HCT116 (cell line): ENCODE results near the gene CHRNA4. TPM values are rescaled to one million over a fixed set of nuclear protein-coding genes. Genes with fewer than 3 reads are reported as not detected.
"Not testable (repeated sequence)": the region's sequence is repeated elsewhere in the genome, so short reads cannot be mapped to it uniquely, and the experiment has no call there.

ENCODE experiments used
- ATAC-seq: fragments of 200-7000 bp; cut with Tn5 transposase; 2 replicates; pipeline ENCODE4 v1.9.1; 2020; ENCODE audit warnings: mild to moderate bottlenecking, moderate library complexity
- BruUV-seq: library from RNA; stranded (reverse); fragments of 400-500 nt; replicated peaks from 2 replicates; lab custom pipeline; 2021; lab: Mats Ljungman, UMichigan
- CTCF ChIA-PET: fragments of 300-600 bp; sonication (Branson Sonifier 250); formaldehyde crosslinking; loops from one replicate; lab custom pipeline; 2021; ENCODE audit warnings: antibody characterized with exemption; lab: Charles Lee
- POLR2A ChIA-PET: fragments of 300-600, 350-600 bp; sonication (Branson Sonifier 250); formaldehyde crosslinking; loops from one replicate; lab custom pipeline; 2021; ENCODE audit warnings: antibody characterized with exemption; lab: Charles Lee
- RAD21 ChIA-PET, 2 experiments: fragments of 300-600 bp; sonication (Branson Sonifier 250); formaldehyde crosslinking; loops; one replicate each; lab custom pipeline; 2023; ENCODE audit warnings: low total read pairs in 2 of 2; ENCODE audit not compliant: uncharacterized antibody in 2 of 2, unreplicated experiment in 2 of 2, low non-redundant PET in 1 of 2; lab: Charles Lee
- DNase-seq: peaks from one replicate; pipeline ENCODE4 v3.0.0-alpha.2; 2010; ENCODE audit warnings: low read depth, low spot score
- H2AFZ ChIP-seq: fragments of 200-600 bp; shearing (Covaris generic), sonication (generic); 2 replicates; pipeline ENCODE4 v1.6.1; 2017; ENCODE audit warnings: low read depth, mixed run types, mixed read lengths, antibody characterized with exemption, low read length; ENCODE audit not compliant: poor library complexity, severe bottlenecking
- H3K27ac ChIP-seq: 2 replicates; pipeline ENCODE4 v1.5.1; 2012; ENCODE audit warnings: low read depth, low read length
- H3K27me3 ChIP-seq: fragments of 200-600 bp; sonication (generic); 2 replicates; pipeline ENCODE4 v1.6.1; 2016; ENCODE audit warnings: mixed run types, low read length, mixed read lengths; ENCODE audit not compliant: insufficient read depth
- H3K36me3 ChIP-seq, 2 experiments: fragments of 200-500 bp in 1 of 2; fragments of 200-600 bp in 1 of 2; sonication (Bioruptor generic) in 1 of 2; sonication (generic) in 1 of 2; 2 replicates each; pipeline versions ENCODE4 v1.5.1 to v1.6.1; 2014 to 2016; ENCODE audit warnings: low read length in 2 of 2, inconsistent platforms in 1 of 2, mixed read lengths in 1 of 2, mixed run types in 1 of 2; ENCODE audit not compliant: insufficient read depth in 2 of 2, control insufficient read depth in 1 of 2
- H3K4me1 ChIP-seq, 2 experiments: fragments of 200-600 bp in 1 of 2; sonication (generic) in 1 of 2; 2 replicates each; pipeline versions ENCODE4 v1.5.1 to v1.6.1; 2012 to 2017; ENCODE audit warnings: low read length in 2 of 2, inconsistent platforms in 1 of 2, mild to moderate bottlenecking in 1 of 2, mixed read lengths in 1 of 2, mixed run types in 1 of 2, moderate library complexity in 1 of 2; ENCODE audit not compliant: insufficient read depth in 2 of 2, control insufficient read depth in 1 of 2
- H3K4me2 ChIP-seq: fragments of 200-600 bp; sonication (generic); 2 replicates; pipeline ENCODE4 v1.6.1; 2017; ENCODE audit warnings: mixed run types, low read length, mixed read lengths
- H3K4me3 ChIP-seq, 2 experiments: fragments of 200-600 bp in 1 of 2; sonication (generic) in 1 of 2; replicated peaks in 1 of 2; 2 replicates each; pipeline ENCODE4 v1.5.1; 2011 to 2016; ENCODE audit warnings: low read length in 2 of 2, control low read depth in 1 of 2, low read depth in 1 of 2, mild to moderate bottlenecking in 1 of 2, mixed read lengths in 1 of 2, mixed run types in 1 of 2
- H3K79me2 ChIP-seq: fragments of 200-600 bp; sonication (generic); 2 replicates; pipeline ENCODE4 v1.6.1; 2017; ENCODE audit warnings: mild to moderate bottlenecking, mixed run types, low read length, moderate library complexity, mixed read lengths; ENCODE audit not compliant: insufficient read depth
- H3K9ac ChIP-seq: fragments of 200-600 bp; sonication (generic); 2 replicates; pipeline ENCODE4 v1.6.1; 2016; ENCODE audit warnings: low read length, mixed read lengths
- H3K9me2 ChIP-seq: fragments of 200-600 bp; sonication (generic), shearing (Covaris generic); 2 replicates; pipeline ENCODE4 v1.6.1; 2017; ENCODE audit warnings: mixed run types, mild to moderate bottlenecking, moderate library complexity; ENCODE audit not compliant: insufficient read depth
- H3K9me3 ChIP-seq, 2 experiments: fragments of 200-500 bp in 1 of 2; fragments of 200-600 bp in 1 of 2; sonication (Bioruptor generic) in 1 of 2; sonication (generic) in 1 of 2; 2 replicates each; pipeline ENCODE4 v1.6.1; 2014 to 2017; ENCODE audit warnings: low read length in 2 of 2, mixed read lengths in 2 of 2, inconsistent platforms in 1 of 2, low read depth in 1 of 2, mild to moderate bottlenecking in 1 of 2, mixed run types in 1 of 2, moderate library complexity in 1 of 2; ENCODE audit not compliant: control insufficient read depth in 1 of 2, insufficient read depth in 1 of 2
- H4K20me1 ChIP-seq: fragments of 200-600 bp; sonication (generic), shearing (Covaris generic); 2 replicates; pipeline ENCODE4 v1.6.1; 2017; ENCODE audit warnings: mixed run types, mild to moderate bottlenecking, moderate library complexity; ENCODE audit not compliant: insufficient read depth
- CEBPB ChIP-seq: IDR thresholded peaks from 2 replicates; pipeline ENCODE4 v1.6.1; 2012; ENCODE audit warnings: low read depth
- intact Hi-C: fragments of 100-400 bp; cut with micrococcal nuclease; formaldehyde crosslinking; loops from 2 replicates; pipeline ENCODE4 v1.10.0; 2022
- total RNA-seq: library from RNA; stranded (reverse); gene quantifications from one replicate; pipeline ENCODE4 v1.2.1, GENCODE V29; 2021; ENCODE audit not compliant: unreplicated experiment

The CHRNA4 gene
- total RNA-seq, 1 experiment from 2014 or later: not detected

DNA sequence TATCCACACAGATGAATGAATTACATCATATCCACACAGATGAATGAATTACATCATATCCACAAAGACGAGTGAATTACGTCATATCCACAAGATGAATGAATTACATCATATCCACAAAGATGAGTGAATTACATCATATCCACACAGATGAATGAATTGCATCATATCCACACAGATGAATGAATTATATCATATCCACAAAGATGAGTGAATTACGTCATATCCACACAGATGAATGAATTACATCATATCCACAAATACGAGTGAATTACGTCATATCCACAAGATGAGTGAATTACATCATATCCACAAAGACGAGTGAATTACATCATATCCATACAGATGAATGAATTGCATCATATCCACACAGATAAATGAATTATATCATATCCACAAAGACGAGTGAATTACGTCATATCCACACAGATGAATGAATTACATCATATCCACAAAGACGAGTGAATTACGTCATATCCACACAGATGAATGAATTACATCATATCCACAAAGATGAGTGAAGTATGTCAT, 20.9 kb downstream of the CHRNA4 start:
- H3K36me3 ChIP-seq, H3K9me2 ChIP-seq, intact Hi-C loops, H3K4me1 ChIP-seq, H4K20me1 ChIP-seq, POLR2A ChIA-PET, H3K9ac ChIP-seq, H3K4me3 ChIP-seq, RAD21 ChIA-PET, CTCF ChIA-PET, H3K27ac ChIP-seq, H3K79me2 ChIP-seq, BruUV-seq, DNase-seq, H3K4me2 ChIP-seq, H3K9me3 ChIP-seq, H2AFZ ChIP-seq, ATAC-seq: not testable (repeated sequence)
- TF ChIP-seq CEBPB: peak; percentile 65
- H3K27me3 ChIP-seq: peaks cover 23% of the 10 kb centered on the region

DNA sequence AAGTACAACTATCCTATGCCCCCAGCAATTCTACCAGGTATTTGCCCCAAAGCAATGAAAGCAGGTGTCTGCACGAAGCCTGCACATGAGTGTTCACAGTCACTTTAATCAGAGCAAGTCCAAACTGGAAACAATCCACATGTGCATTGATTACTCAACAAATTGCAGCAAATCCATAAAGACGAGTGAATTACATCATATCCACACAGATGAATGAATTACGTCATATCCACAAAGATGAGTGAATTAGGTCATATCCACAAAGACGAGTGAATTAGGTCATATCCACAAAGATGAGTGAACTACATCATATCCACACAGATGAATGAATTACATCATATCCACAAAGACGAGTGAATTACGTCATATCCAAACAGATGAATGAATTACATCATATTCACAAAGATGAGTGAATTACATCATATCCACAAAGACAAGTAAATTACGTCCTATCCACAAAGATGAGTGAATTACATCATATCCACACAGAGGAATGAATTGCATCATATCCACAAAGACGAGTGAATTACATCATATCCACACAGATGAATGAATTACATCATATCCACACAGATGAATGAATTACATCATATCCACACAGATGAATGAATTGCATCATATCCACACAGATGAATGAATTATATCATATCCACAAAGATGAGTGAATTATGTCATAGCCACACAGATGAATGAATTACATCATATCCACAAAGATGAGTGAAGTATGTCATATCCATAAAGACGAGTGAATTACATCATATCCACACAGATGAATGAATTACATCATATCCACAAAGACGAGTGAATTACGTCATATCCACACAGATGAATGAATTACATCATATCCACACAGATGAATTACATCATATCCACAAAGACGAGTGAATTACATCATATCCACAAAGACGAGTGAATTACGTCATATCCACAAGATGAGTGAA, 21.7 kb downstream of the CHRNA4 start:
- DNase-seq, H3K79me2 ChIP-seq, BruUV-seq, H3K36me3 ChIP-seq, ATAC-seq, H3K27ac ChIP-seq, H3K4me1 ChIP-seq, CTCF ChIA-PET, RAD21 ChIA-PET, H3K9me3 ChIP-seq, POLR2A ChIA-PET, H3K9me2 ChIP-seq, H3K4me2 ChIP-seq, H3K9ac ChIP-seq, H2AFZ ChIP-seq, H4K20me1 ChIP-seq, intact Hi-C loops, H3K4me3 ChIP-seq: not testable (repeated sequence)
- TF ChIP-seq CEBPB: peak; percentile 63
- H3K27me3 ChIP-seq: peaks cover 23% of the 10 kb centered on the region
